BJ (cell line): Measurements from ENCODE around the gene WDR82. TPM values are rescaled to one million over a fixed set of nuclear protein-coding genes. Genes with fewer than 3 reads are reported as not detected.

Source experiments
- CTCF ChIA-PET: fragments of 350-600 bp; formaldehyde crosslinking; extraction: SDS; loops from one replicate; lab custom pipeline; 2021; ENCODE audit warnings: antibody characterized with exemption, inconsistent platforms; lab: Yijun Ruan, JAX
- POLR2A ChIA-PET: fragments of 300-600 bp; sonication (Branson Sonifier 250); formaldehyde crosslinking; extraction: SDS; loops from one replicate; lab custom pipeline; 2021; ENCODE audit warnings: antibody characterized with exemption; lab: Charles Lee
- DNase-seq: peaks from one replicate; pipeline ENCODE4 v3.0.0-alpha.2; 2011; ENCODE audit warnings: low read depth
- H3K27me3 ChIP-seq: 2 replicates; pipeline ENCODE4 v1.6.0; 2011; ENCODE audit warnings: low read length; ENCODE audit not compliant: control insufficient read depth, insufficient read depth
- H3K36me3 ChIP-seq: 2 replicates; pipeline ENCODE4 v1.5.1; 2011; ENCODE audit warnings: low read length; ENCODE audit not compliant: control insufficient read depth, insufficient read depth
- H3K4me3 ChIP-seq: 2 replicates; pipeline ENCODE4 v1.5.1; 2011; ENCODE audit warnings: low read depth, mild to moderate bottlenecking, control low read depth, low read length
- polyA plus RNA-seq: library from polyadenylated mRNA; depleted of rRNA; stranded (reverse); fragments of >200 nt; gene quantifications from 2 replicates; pipeline ENCODE4 v1.2.3, GENCODE V29; 2011
- TF ChIP-seq, protein P1 (sequence below): IDR thresholded peaks from 2 replicates; pipeline ENCODE4 v1.5.1; 2011; ENCODE audit warnings: low read depth, mild to moderate bottlenecking, control low read depth, inconsistent platforms, low read length, moderate library complexity; ENCODE audit not compliant: insufficient read depth

The WDR82 gene
- polyA plus RNA-seq, 1 experiment: 42.3 TPM

DNA sequence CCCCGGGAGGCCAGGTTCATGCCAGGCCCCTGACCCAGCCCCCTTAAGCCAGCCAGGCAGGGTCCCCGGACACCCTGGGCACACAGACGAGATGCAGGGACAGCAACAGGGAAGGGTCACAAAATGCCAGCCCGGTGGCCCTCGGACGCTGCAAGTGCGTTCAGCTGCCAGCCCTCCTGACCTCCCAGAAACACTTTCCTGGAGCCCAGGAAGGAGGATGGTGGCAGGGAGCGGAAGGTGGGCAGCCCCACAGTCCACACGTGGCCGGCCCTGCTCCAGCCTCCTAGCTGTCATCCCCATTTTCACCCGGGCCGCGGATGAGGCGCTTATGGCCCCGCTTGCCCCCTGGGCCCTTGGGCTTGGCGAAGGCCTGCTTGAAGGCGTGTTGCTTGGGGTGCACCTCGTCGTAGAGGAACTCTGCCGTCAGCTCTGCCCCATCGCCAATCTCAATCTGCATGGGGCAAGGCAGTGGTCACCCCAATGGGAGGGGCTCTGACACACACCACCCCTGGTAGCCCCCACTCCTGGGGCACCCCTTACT, 49.6 kb downstream of the WDR82 start:
- ChIA-PET POLR2A (no interaction called here), CTCF (interaction anchor here (0.6 to 10.7 kb wide), 4 partner anchors 6 to 111 kb away, joined by 3 to 131 read pairs (median 4); partner anchors contain the start of gene TLR9)
- TF ChIP-seq, protein P1, sequence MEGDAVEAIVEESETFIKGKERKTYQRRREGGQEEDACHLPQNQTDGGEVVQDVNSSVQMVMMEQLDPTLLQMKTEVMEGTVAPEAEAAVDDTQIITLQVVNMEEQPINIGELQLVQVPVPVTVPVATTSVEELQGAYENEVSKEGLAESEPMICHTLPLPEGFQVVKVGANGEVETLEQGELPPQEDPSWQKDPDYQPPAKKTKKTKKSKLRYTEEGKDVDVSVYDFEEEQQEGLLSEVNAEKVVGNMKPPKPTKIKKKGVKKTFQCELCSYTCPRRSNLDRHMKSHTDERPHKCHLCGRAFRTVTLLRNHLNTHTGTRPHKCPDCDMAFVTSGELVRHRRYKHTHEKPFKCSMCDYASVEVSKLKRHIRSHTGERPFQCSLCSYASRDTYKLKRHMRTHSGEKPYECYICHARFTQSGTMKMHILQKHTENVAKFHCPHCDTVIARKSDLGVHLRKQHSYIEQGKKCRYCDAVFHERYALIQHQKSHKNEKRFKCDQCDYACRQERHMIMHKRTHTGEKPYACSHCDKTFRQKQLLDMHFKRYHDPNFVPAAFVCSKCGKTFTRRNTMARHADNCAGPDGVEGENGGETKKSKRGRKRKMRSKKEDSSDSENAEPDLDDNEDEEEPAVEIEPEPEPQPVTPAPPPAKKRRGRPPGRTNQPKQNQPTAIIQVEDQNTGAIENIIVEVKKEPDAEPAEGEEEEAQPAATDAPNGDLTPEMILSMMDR: no peak
- Histone ChIP-seq H3K27me3 (no peaks in the 10 kb centered on the region), H3K36me3 (peaks cover 45% of the 10 kb centered on the region), H3K4me3 (no peak overlapping the region)
- no peak for DNase-seq

DNA sequence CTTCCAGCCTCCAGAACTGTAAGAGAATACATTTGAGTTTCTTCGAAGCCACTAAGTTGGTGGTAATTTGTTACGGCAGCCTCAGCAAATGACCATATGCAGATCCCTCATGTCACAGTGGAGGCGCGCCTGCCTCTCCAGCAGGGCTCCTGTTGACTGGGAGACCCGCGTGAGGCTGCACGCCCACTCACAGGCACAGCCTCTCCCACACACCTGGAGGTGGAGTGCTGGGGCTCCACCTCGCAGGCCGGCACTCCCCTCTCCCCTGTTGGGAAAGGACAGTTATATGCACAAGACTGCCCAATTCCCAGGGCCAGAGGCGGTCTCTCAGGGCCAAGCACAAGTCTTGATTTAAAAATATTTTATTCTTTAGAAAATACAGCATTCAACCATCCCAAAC, 50.2 kb downstream of the WDR82 start:
- TF ChIP-seq, protein P1: no peak
- H3K27me3 ChIP-seq: no peaks in the 10 kb centered on the region
- no peak for DNase-seq
- ChIA-PET CTCF (interaction anchor here (0.6 to 9.7 kb wide), 2 partner anchors 6 to 111 kb away, joined by 3 to 131 read pairs; partner anchors contain the start of gene TWF2), POLR2A (no interaction called here)
- H3K4me3 ChIP-seq: no peak overlapping the region
- peaks cover 45% of the 10 kb centered on the region for H3K36me3 ChIP-seq

DNA sequence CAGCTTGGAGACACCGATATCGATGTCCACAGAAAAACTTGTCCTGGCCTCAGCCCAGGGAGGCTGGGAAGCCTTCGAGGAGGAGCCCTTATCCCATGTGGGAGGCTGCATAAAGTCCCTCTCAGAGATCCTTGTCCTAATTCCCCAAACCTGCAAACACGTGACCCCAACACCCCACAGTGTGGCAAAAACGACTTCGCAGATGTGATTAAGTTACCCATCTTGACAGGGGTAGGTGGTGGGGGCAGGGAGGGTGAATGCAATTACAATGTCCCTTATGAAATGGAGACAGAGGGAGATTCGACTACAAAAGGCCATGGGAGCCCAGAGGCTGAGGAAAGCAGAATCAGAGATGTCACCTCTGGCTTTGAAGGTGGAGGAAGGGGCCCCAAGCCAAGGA, 50.7 kb downstream of the WDR82 start:
- ChIA-PET POLR2A (no interaction called here), CTCF (interaction anchor here (1.3 to 9.7 kb wide), 3 partner anchors 6 to 112 kb away, joined by 4 to 131 read pairs (median 11); partner anchors contain the start of genes TWF2 and WDR82)
- Histone ChIP-seq H3K4me3 (no peak overlapping the region), H3K36me3 (peaks cover 40% of the 10 kb centered on the region), H3K27me3 (no peaks in the 10 kb centered on the region)
- TF ChIP-seq, protein P1: no peak
- no peak for DNase-seq

DNA sequence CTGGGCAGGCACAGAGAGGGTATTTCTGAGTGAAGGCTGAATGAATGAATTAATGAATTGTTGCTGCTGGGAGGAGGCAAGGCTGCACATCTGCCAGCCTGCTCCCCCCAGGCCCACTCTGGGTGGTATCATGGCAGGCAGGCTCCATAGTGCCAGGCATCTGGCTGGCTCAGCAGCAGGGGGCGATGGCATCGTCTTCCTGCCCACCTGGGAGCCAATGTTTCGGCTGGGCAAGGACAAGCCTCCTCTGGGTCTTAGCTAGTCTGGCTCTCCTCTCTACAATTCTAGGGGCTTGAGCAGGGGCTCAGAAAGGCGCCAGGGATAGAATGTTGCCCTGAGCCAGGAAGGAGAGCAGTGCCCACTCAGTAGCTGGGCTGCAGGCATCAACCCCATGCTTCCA, 51.3 kb downstream of the WDR82 start:
- POLR2A ChIA-PET: no interaction called here
- no peaks in the 10 kb centered on the region for H3K27me3 ChIP-seq
- CTCF ChIA-PET: interaction anchor here (0.9 to 9.7 kb wide), 4 partner anchors 7 to 113 kb away, joined by 3 to 131 read pairs (median 8); partner anchors contain the start of genes TWF2 and WDR82
- H3K36me3 ChIP-seq: peaks cover 36% of the 10 kb centered on the region
- TF ChIP-seq, protein P1: no peak; the same call in 1 of the 2 replicates
- no peak overlapping the region for H3K4me3 ChIP-seq
- no peak for DNase-seq

DNA sequence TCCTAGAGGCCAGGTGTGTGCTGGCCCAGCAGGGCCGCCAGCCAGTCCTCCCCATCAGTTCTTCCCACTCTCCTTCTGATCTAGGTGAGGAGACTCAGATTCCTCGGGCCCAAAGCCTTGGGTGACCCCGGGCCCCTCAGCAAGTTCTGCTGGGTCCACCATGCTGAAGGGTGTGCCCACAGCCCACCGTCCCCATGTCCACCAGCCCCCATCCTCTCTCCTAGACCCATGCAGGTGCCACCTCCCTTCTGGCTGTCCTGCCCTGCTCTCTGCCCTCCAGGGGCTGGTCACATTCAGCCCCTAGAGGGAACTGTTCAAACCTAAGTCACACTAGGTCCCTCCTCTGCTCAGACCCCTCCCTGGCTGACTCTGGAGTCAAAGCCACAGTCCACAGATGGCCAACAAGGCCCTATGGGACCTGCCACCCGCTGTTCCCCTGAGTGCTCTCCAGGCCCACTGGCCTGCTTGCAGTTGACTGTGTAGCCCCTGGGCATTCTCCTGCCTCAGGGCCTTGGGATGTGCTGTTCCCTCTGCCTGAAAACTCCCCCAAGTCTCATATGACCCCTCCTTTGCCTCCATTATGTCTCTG, 52.1 kb downstream of the WDR82 start:
- ChIA-PET POLR2A (no interaction called here), CTCF (interaction anchor here (0.9 to 9.7 kb wide), 6 partner anchors 8 to 114 kb away, joined by 3 to 150 read pairs (median 8); partner anchors contain the start of genes TWF2 and WDR82)
- DNase-seq: no peak
- H3K4me3 ChIP-seq: no peak overlapping the region
- TF ChIP-seq, protein P1: no peak
- H3K27me3 ChIP-seq: no peaks in the 10 kb centered on the region
- peaks cover 28% of the 10 kb centered on the region for H3K36me3 ChIP-seq
